ENCODE results near the gene SART3.

SART3 gene

GRCh38 chr12:108530161-108530560 lies 30.8 kb downstream of the SART3 start:
- in situ Hi-C loops (cut with MboI; ENCODE audit: low sequenced_read_pairs) = no loop called here

GRCh38 chr12:108527166-108527496 lies 33.8 kb downstream of the SART3 start:
- in situ Hi-C loops (cut with MboI; ENCODE audit: low sequenced_read_pairs) = no loop called here

- in situ Hi-C loops (cut with MboI; ENCODE audit: low sequenced_read_pairs) = no loop called here
These were observed 34.3 kb downstream of the SART3 start for GRCh38 chr12:108526482-108527165.

GRCh38 chr12:108525681-108526080 lies 35.3 kb downstream of the SART3 start:
- in situ Hi-C loops (cut with MboI; ENCODE audit: low sequenced_read_pairs) = no loop called here

GRCh38 chr12:108523365-108523764 lies 37.6 kb downstream of the SART3 start:
- in situ Hi-C loops (cut with MboI; ENCODE audit: low sequenced_read_pairs) = loop anchor here (25.0 kb wide), 1 partner anchor 836 kb away; the partner anchor contains the start of gene PWP1

- in situ Hi-C loops (cut with MboI; ENCODE audit: low sequenced_read_pairs) = loop anchor here (25.0 kb wide), 1 partner anchor 832 kb away; the partner anchor contains the start of gene PWP1
These were observed 41.4 kb downstream of the SART3 start for GRCh38 chr12:108519558-108519957.

GRCh38 chr12:108518716-108519496 lies 42.1 kb downstream of the SART3 start:
- in situ Hi-C loops (cut with MboI; ENCODE audit: low sequenced_read_pairs) = loop anchor here (25.0 kb wide), 1 partner anchor 832 kb away; the partner anchor contains the start of gene PWP1

- in situ Hi-C loops (cut with MboI; ENCODE audit: low sequenced_read_pairs) = loop anchor here (25.0 kb wide), 1 partner anchor 831 kb away; the partner anchor contains the start of gene PWP1
These were observed 42.8 kb downstream of the SART3 start for GRCh38 chr12:108518101-108518715.

- in situ Hi-C loops (cut with MboI; ENCODE audit: low sequenced_read_pairs) = loop anchor here (25.0 kb wide), 1 partner anchor 830 kb away; the partner anchor contains the start of gene PWP1
These were observed 43.5 kb downstream of the SART3 start for GRCh38 chr12:108517288-108518100.

GRCh38 chr12:108516511-108517275 lies 44.3 kb downstream of the SART3 start:
- in situ Hi-C loops (cut with MboI; ENCODE audit: low sequenced_read_pairs) = loop anchor here (25.0 kb wide), 1 partner anchor 829 kb away; the partner anchor contains the start of gene PWP1

- in situ Hi-C loops (cut with MboI; ENCODE audit: low sequenced_read_pairs) = loop anchor here (25.0 kb wide), 1 partner anchor 829 kb away; the partner anchor contains the start of gene PWP1
These were observed 45.1 kb downstream of the SART3 start for GRCh38 chr12:108515916-108516315.

- in situ Hi-C loops (cut with MboI; ENCODE audit: low sequenced_read_pairs) = loop anchor here (25.0 kb wide), 1 partner anchor 828 kb away; the partner anchor contains the start of gene PWP1
These were observed 45.8 kb downstream of the SART3 start, which contains the start of gene FICD for GRCh38 chr12:108514973-108515814. FICD (plus strand) TSS chr12:108515277; CDS start chr12:108516973, 1,696 bp downstream.

- in situ Hi-C loops (cut with MboI; ENCODE audit: low sequenced_read_pairs) = loop anchor here (25.0 kb wide), 1 partner anchor 827 kb away; the partner anchor contains the start of gene PWP1
These were observed 46.5 kb downstream of the SART3 start for GRCh38 chr12:108514468-108514972.

GRCh38 chr12:108511633-108512540 lies 49.1 kb downstream of the SART3 start:
- in situ Hi-C loops (cut with MboI; ENCODE audit: low sequenced_read_pairs) = loop anchor here (25.0 kb wide), 1 partner anchor 825 kb away; the partner anchor contains the start of gene PWP1

- in situ Hi-C loops (cut with MboI; ENCODE audit: low sequenced_read_pairs) = loop anchor here (25.0 kb wide), 1 partner anchor 824 kb away; the partner anchor contains the start of gene PWP1
These were observed 50.1 kb downstream of the SART3 start for GRCh38 chr12:108510836-108511235.

GRCh38 chr12:108509806-108510205 lies 51.2 kb downstream of the SART3 start:
- in situ Hi-C loops (cut with MboI; ENCODE audit: low sequenced_read_pairs) = loop anchor here (25.0 kb wide), 1 partner anchor 823 kb away; the partner anchor contains the start of gene PWP1
